GM12875 (cell line): ENCODE results near the gene BOC.

Experiments
- H3K4me3 ChIP-seq: one replicate; pipeline ENCODE4 v1.5.1; 2011; ENCODE audit warnings: low read depth, low read length, control low read depth
- TF ChIP-seq, protein P1 (sequence below): IDR thresholded peaks from 2 replicates; pipeline ENCODE4 v1.5.1; 2011; ENCODE audit warnings: low read depth, mild to moderate bottlenecking, control low read depth, inconsistent platforms, low read length, moderate library complexity, borderline replicate concordance; ENCODE audit not compliant: insufficient read depth

Gene BOC

GRCh38 chr3:113297287-113297686 is 85.9 kb downstream of the BOC start:
- no peak overlapping the region for H3K4me3 ChIP-seq
- TF ChIP-seq, protein P1, sequence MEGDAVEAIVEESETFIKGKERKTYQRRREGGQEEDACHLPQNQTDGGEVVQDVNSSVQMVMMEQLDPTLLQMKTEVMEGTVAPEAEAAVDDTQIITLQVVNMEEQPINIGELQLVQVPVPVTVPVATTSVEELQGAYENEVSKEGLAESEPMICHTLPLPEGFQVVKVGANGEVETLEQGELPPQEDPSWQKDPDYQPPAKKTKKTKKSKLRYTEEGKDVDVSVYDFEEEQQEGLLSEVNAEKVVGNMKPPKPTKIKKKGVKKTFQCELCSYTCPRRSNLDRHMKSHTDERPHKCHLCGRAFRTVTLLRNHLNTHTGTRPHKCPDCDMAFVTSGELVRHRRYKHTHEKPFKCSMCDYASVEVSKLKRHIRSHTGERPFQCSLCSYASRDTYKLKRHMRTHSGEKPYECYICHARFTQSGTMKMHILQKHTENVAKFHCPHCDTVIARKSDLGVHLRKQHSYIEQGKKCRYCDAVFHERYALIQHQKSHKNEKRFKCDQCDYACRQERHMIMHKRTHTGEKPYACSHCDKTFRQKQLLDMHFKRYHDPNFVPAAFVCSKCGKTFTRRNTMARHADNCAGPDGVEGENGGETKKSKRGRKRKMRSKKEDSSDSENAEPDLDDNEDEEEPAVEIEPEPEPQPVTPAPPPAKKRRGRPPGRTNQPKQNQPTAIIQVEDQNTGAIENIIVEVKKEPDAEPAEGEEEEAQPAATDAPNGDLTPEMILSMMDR: no peak

DNA sequence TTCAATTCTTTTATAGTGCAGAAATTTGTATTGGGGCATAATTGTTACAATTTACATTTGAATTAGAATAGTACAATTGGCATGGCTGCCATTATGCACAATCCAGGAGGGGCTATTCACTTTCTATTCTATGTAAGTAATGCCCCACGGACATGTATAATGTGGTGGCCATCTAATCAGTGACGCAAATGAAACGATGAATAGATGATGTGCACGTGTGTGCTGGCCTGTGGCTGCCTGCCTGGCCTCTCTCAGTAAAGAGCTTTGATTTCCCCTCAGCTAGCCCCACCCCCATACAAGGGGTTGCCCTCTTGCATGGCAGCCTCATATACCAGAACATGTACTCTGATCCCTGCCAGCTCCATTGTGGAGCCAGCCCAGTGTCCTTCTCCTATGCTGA is 86.5 kb downstream of the BOC start:
- TF ChIP-seq, protein P1: no peak

DNA sequence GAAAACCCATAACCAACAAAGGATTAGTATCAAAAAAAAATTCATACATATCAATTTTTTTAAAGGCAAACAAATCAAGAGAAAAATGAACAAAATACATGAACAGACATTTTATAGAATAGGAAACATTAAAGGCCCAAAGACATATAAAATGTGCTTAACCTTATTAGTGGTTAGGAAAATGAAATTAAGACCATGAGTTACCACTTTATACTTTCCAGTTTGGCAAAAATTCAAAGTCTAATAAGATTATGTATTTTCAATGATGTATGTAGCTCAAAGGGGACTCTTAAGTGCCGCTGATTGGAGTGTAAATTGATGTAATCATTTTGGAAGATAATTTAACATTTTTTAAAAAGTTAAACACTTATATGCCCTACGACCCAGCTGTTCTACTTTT is 89.2 kb downstream of the BOC start:
- TF ChIP-seq, protein P1: no peak
- H3K4me3 ChIP-seq: no peak overlapping the region

More for the DNA sequence above, 86.5 kb downstream of the BOC start:
- no peak overlapping the region for H3K4me3 ChIP-seq

DNA sequence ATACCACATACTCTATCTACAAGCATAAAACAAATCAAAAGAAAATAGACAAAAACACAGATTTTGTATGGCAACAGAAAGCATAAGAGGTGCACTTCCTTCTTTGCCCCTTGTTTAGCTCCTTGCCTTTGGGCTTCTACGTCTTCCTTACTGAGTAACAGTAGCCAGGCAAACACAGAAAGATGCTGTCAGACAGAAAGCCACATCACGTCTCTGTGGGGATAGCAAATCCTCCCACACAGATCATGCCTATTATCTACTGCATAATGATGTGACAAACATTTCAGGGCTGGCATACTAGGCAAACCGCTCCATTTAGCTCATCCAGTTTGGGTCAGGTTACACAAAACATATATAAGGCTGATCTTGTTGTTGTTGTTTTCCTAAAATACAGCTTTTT is 92.7 kb downstream of the BOC start:
- H3K4me3 ChIP-seq: no peak overlapping the region
- TF ChIP-seq, protein P1: no peak

GRCh38 chr3:113304856-113305540 is 93.6 kb downstream of the BOC start:
- no peak overlapping the region for H3K4me3 ChIP-seq
- TF ChIP-seq, protein P1: no peak

DNA sequence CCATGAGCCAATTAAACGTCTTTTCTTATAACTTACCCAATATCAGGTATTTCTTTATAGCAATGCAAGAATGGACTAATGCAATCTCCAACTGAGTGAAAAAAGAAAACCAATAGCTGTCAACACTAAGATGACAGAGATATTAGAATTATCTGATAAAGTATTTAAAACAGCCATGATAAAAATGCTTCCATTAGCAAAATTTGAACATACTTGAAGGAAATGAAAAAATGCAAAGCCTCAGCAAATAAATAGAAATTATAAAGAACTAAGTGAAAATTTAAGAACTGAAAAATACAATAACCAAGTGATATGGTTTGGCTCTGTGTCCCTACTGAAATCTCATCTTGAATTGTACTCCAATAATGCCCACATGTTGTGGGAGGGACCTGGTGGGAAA is 99.6 kb downstream of the BOC start:
- TF ChIP-seq, protein P1: no peak

GRCh38 chr3:113312416-113312815 is 101.1 kb downstream of the BOC start:
- H3K4me3 ChIP-seq: no peak overlapping the region
- TF ChIP-seq, protein P1: no peak

More for the DNA sequence above, 99.6 kb downstream of the BOC start:
- no peak overlapping the region for H3K4me3 ChIP-seq
